ENCODE measurements around the gene IFFO2. TPM values are rescaled to one million over a fixed set of nuclear protein-coding genes. Genes with fewer than 3 reads are reported as not detected.

The IFFO2 gene
- total and polyA plus RNA-seq, 7 donors, result 1.2 to 35.0 (median 8.6) TPM

DNA sequence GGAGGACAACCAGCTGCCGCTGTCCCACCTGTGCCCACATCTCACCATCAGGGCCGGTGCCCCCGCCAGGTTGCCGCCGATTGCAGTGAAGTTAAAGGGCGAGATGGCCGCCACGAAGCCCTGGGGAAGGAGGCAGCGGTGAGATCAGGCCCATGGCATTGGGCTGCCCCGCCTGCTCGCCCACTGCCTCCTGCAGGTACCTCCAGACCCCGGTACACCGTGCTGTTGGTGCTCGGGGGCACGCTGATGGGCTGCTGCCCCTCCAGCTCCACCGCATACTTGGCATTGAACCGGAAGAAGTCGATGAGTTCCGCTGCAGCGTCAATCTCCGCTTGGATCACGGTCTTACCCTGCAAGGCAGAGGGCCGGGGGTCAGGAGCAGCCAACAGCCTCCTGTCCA lies 73.4 kb downstream of the IFFO2 start:
- peaks cover 0 to 14% (median 3%) of the 10 kb centered on the region in 4 donors for H3K36me3 ChIP-seq
- H3K27ac ChIP-seq, result no peak overlapping the region
- no peaks in the 10 kb centered on the region for H3K27me3 ChIP-seq
- 96 to 97% methylated on average over 23 of the region's 23 CpGs for WGBS, 2 donors
- no peak for DNase-seq
- no peaks in the 10 kb centered on the region for H3K4me1 ChIP-seq
- H3K9me3 ChIP-seq, result no peaks in the 10 kb centered on the region
- no peak overlapping the region for H3K4me3 ChIP-seq
- TF ChIP-seq POLR2A (IDR thresholded peaks at IDR 0.05), result no peak
- no peak for TF ChIP-seq POLR2AphosphoS5 (IDR thresholded peaks at IDR 0.05)
- no peak for TF ChIP-seq EP300 (IDR thresholded peaks at IDR 0.05)
- TF ChIP-seq, protein P1, sequence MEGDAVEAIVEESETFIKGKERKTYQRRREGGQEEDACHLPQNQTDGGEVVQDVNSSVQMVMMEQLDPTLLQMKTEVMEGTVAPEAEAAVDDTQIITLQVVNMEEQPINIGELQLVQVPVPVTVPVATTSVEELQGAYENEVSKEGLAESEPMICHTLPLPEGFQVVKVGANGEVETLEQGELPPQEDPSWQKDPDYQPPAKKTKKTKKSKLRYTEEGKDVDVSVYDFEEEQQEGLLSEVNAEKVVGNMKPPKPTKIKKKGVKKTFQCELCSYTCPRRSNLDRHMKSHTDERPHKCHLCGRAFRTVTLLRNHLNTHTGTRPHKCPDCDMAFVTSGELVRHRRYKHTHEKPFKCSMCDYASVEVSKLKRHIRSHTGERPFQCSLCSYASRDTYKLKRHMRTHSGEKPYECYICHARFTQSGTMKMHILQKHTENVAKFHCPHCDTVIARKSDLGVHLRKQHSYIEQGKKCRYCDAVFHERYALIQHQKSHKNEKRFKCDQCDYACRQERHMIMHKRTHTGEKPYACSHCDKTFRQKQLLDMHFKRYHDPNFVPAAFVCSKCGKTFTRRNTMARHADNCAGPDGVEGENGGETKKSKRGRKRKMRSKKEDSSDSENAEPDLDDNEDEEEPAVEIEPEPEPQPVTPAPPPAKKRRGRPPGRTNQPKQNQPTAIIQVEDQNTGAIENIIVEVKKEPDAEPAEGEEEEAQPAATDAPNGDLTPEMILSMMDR (IDR thresholded peaks at IDR 0.05), result no peak
- intact Hi-C loops (cut with DNase I), result no loop called here

DNA sequence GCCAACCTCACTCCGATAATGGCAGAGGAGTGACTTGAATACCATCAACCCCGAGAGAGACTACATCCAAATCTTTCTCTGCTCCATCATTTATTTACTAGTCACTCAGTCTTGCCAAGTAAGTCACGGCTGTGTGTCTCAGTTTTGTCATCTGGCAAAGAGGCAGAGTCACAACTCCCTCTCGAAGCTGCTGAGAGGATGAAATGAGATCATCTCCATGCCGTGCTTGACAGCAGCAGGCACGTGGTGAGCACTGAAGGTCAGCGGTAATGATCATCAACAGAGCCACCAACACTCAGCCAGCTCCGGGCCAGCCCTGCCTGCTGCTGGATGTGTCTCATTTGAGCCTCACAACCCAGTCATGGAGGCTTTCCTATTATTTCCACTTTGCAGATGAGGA lies 74.0 kb downstream of the IFFO2 start:
- no peaks in the 10 kb centered on the region for H3K27me3 ChIP-seq
- WGBS, 2 donors, result 89 to 90% methylated on average over 8 of the region's 8 CpGs
- no peaks in the 10 kb centered on the region for H3K9me3 ChIP-seq
- intact Hi-C loops (cut with DNase I), result no loop called here
- no peak overlapping the region for H3K4me3 ChIP-seq
- H3K36me3 ChIP-seq, result peaks cover 0 to 14% (median 3%) of the 10 kb centered on the region in 4 donors
- TF ChIP-seq POLR2AphosphoS5 (IDR thresholded peaks at IDR 0.05) (no peak), EP300 (IDR thresholded peaks at IDR 0.05) (no peak), POLR2A (IDR thresholded peaks at IDR 0.05) (no peak)
- TF ChIP-seq, protein P1 (IDR thresholded peaks at IDR 0.05), result no peak
- no peak overlapping the region for H3K27ac ChIP-seq
- H3K4me1 ChIP-seq, result no peaks in the 10 kb centered on the region
- no peak for DNase-seq

DNA sequence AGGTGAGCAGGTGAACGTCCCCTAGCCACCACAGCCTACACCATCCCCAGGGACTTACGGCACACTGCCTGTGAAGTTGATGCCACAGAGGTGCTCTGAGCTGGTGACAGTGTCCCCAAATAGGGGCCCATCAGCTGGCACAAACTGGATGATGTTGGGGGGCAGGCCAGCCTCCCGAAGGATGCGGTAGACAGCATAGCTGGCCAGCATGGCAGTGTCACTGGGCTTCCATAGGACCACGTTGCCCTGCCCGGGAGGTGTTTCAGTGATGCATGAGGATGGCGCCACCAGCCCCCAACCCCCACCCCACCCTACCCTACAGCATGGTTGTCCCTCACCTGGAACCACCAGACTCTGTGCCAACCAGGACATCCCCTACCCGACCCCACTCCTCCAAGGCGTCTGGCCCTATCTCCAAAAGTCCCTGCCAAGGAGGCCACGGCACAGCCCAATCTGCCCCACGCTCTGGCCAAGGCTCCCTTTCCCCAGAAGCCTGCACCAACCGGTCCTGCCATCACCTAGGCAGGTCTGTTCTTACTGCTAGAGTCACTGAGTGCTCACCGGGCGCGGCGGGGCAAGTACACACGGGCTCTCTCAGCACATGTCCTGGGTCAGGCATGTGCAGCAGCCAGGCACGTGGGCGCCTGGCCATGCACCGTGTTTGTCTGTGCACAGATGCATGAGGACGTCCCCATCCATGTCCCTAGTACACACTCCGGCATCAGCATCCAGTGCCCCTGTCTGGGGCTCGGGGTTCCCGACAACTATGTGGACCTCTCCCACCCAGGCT lies 74.6 kb downstream of the IFFO2 start:
- intact Hi-C loops (cut with DNase I), result no loop called here

DNA sequence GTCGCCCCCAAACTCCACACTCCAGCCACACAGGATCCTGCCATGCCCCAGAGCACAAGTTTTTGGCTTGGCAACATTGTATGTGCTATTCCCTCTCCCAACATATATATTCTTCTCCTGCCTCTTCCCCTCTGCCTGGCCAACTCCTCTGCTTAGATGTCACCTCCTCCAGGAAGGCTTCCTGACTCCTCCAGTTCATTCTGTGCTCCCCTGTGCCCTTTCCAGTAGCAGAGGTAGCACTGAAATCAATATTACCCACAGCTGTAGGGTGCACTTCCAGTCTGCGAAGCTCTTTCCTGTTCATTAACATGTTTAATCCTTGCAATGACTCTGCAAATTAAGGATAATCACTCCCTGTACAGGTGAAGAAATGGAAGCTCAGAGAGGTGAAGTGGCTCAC lies 75.3 kb downstream of the IFFO2 start:
- Histone ChIP-seq H3K4me1 (no peaks in the 10 kb centered on the region), H3K4me3 (no peak overlapping the region), H3K36me3 (peaks cover 0 to 14% (median 3%) of the 10 kb centered on the region in 4 donors), H3K27ac (no peak overlapping the region), H3K27me3 (no peaks in the 10 kb centered on the region), H3K9me3 (no peaks in the 10 kb centered on the region)
- DNase-seq, result no peak
- WGBS, 2 donors, result 90 to 97% methylated on average over 2 of the region's 2 CpGs
- intact Hi-C loops (cut with DNase I), result no loop called here
- no peak for TF ChIP-seq EP300 (IDR thresholded peaks at IDR 0.05)
- no peak for TF ChIP-seq POLR2A (IDR thresholded peaks at IDR 0.05)
- TF ChIP-seq, protein P1 (IDR thresholded peaks at IDR 0.05), result no peak
- TF ChIP-seq POLR2AphosphoS5 (IDR thresholded peaks at IDR 0.05), result no peak

More for the DNA sequence above, 74.6 kb downstream of the IFFO2 start:
- DNase-seq, result no peak
- Histone ChIP-seq H3K27me3 (no peaks in the 10 kb centered on the region), H3K36me3 (peaks cover 0 to 14% (median 3%) of the 10 kb centered on the region in 4 donors), H3K4me1 (no peaks in the 10 kb centered on the region), H3K9me3 (no peaks in the 10 kb centered on the region), H3K27ac (no peak overlapping the region), H3K4me3 (no peak overlapping the region)
- TF ChIP-seq, protein P1 (IDR thresholded peaks at IDR 0.05), result no peak
- no peak for TF ChIP-seq POLR2A (IDR thresholded peaks at IDR 0.05)
- WGBS, 2 donors, result 92 to 94% methylated on average over 24 of the region's 24 CpGs
